GM21737 (cell line): ENCODE data around the gene GPR152.
"Not testable (repeated sequence)": the region's sequence is repeated elsewhere in the genome, so short reads cannot be mapped to it uniquely, and the experiment has no call there.

Experiments used
- ATAC-seq: cut with Tn5 transposase; IDR thresholded peaks from one replicate; pipeline ENCODE4 v1.9.1; 2021; ENCODE audit warnings: mild to moderate bottlenecking, moderate library complexity; ENCODE audit not compliant: unreplicated experiment

The GPR152 gene

DNA sequence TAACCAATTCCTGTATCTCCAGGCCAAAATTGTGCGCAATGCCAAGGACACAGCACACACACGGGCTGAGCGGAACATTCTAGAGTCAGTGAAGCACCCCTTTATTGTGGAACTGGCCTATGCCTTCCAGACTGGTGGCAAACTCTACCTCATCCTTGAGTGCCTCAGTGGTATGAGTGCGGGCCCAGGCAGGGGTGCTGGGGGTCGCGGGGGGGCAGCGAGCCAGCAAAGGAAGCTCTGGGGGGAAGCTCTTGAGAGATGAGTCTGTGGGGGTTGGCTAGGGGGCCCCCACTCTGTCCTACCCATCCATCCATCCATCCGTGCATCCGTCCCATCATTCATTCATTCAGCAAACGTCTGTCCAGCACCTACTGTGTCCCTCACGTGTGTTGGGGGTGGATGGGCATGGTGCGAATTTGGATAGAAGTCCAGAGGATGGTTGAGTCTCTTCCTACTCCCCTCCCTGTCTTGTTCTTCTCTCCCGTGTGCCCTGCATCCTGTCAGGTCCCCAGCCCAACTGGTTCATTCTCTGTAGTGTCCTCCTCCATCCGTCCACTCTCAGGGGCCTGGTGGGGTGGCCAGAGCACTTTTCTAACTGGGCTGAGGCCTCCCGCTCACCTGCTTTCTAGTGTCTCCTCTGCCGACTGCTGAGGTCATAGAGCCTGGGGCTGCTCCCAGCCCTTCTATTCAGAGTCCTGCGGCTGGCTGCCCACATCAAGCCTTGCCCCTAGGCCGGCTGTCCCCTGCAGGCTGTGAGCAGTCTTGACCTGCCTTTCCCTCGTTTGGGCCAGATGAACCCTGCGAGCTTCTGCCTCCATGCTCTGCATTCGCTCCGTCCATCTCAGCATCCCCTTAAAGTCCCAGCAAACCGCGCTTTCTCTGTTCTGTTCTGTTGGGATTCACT lies 20.9 kb downstream of the GPR152 start:
- no peak for ATAC-seq

GRCh38 chr11:67429722-67430121 lies 22.8 kb downstream of the GPR152 start:
- no peak for ATAC-seq

GRCh38 chr11:67429038-67429668 lies 23.4 kb downstream of the GPR152 start:
- ATAC-seq = no peak

GRCh38 chr11:67428052-67429001 lies 24.2 kb downstream of the GPR152 start, which contains the start of gene RPS6KB2:
Gene RPS6KB2, plus strand, starts transcription at chr11:67428494. Its CDS starts 52 bp downstream, at chr11:67428546.
- peak; percentile 76 for ATAC-seq

DNA sequence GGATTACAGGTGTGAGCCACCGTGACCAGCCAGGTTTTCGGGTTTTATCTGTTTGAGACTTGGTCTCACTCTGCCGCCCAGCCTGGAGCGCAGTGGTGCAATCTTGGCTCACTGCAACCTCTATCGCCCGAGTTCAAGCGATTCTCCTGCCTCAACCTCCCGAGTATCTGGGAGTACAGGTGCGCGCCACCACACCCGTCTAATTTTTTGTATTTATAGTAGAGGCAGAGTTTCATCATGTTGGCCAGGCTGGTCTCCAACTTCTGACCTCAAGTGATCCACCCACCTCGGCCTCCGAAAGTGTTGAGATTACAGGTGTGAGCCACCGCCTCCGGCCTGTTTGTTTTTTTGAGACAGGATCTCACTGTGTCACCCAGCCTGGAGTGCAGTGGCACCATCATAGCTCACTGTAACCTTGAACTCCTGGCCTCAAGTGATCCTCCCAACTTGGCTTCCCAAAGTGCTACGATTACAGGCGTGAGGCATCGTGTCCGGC lies 25.1 kb downstream of the GPR152 start:
- ATAC-seq = not testable (repeated sequence)

- no peak for ATAC-seq
Measured at GRCh38 chr11:67423891-67424613, 28.5 kb downstream of the GPR152 start.

DNA sequence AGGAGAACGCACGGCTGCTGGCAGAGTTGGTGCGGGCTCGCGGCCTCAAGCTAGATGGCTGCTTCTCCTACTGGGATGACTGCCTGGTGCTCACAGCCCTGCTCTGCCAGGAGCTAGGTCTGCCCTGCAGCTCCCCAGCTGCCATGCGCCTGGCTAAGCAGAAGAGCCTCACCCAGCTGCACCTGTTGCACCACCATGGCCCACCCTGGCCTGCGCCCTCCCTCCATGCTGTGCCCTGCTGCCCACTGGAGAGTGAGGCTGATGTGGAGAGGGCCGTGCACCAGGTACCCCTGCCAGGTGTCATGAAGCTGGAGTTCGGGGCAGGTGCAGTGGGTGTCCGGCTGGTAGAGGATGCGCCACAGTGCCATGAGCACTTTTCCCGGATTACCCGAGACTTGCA lies 29.1 kb downstream of the GPR152 start:
- ATAC-seq = no peak

DNA sequence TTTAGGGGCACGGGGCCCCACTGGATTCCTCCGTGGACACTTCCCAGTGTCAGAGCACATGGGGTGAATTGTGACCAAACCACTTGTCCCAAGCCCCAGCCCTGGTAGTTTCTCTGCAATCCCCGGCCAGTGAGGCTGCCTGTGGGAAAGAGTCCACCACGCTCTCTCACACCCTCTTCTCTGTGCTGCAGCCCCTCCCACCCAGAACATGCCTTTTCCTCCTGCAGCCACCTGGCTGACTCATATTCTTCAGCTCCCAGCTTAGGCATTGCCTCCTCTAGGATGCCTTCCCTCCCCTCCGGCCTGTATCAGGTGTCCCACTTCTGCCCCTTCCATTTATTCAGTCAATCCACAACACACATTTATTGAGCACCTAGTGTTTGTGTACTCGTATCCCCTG lies 29.6 kb downstream of the GPR152 start:
- no peak for ATAC-seq

DNA sequence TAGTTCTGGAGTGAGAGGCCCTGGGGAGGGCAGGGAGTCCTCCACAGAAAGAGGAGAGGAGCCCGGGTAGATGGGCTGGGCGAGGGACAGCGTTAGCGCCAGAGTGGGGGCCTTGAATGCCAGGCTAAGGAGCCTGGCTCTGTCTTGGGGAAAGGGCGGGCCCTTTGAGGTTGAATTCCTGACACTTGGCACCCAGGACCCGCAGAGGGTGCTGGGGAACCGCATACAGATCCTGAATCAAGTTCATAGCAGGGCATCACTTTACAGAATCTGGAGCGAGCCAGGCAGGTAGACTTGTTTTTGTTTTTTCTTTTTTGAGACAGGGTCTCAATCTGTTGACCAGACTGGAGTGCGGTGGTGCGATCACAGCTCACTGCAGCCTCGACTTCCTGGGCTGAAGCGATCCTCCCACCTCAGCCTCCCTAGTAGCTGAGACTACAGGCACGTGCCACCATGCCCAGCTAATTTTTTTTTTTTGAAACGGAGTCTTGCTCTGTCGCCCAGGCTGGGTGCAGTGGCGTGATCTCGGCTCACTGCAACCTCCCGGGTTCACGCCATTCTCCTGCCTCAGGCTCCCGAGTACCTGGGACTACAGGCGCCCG lies 31.0 kb downstream of the GPR152 start:
- no peak for ATAC-seq

DNA sequence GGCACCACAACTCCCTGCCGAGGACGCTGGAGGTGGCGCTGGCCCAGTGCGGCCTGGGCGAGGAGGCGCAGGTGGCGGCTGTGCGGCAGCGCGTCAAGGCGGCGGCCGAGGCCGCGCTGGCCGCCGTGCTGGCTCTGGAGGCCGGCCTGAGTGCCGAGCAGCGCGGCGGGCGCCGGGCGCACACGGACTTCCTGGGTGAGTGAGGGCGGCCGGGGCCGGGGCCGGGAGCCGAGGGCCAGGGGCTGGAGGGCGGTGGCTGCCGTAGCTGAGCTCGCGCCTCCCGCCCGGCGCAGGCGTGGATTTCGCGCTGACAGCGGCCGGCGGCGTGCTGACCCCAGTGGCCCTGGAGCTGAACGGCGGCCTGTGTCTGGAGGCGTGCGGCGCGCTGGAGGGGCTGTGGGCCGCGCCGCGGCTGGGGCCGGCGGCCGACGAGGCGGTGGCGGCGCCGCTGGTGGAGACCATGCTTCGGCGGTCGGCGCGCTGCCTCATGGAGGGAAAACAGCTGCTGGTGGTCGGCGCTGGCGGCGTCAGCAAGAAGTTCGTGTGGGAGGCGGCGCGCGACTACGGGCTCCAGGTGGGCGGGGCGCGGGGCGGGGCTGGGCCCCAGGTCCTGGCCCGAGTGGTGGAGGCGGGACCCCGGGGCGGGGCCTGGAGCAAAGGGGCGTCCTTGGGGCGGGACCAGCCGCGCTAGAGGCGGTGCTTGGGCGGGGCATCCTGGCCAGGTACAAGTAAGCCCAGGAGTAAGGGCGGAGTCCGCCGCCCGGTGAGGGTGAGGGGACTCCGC lies 31.7 kb downstream of the GPR152 start:
- ATAC-seq = peak; percentile 80

DNA sequence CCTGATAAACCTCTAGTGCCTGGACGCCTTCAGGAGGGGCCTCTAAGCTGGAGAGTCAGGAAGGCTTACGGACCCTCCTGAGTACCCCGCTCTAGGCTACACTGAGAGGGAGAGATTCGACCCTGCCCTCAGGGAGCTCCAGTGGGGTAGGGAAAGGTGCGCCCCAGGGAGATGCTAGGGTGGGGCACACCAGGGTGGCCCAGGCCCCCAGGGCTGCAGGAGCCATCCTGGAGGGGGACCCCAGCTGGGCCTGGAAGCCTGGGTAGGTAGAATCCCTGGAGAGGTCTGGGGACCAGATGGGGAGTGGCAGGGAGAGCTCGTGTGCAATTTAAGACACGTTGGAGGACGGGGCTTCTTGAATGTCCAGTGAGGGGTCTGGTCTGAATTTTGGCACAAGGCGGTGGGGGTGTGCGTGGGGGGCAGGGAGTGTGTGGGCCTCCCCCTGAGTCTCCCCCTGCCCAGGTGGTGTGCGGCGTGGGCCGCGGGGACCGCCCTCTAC lies 32.3 kb downstream of the GPR152 start:
- ATAC-seq = no peak

DNA sequence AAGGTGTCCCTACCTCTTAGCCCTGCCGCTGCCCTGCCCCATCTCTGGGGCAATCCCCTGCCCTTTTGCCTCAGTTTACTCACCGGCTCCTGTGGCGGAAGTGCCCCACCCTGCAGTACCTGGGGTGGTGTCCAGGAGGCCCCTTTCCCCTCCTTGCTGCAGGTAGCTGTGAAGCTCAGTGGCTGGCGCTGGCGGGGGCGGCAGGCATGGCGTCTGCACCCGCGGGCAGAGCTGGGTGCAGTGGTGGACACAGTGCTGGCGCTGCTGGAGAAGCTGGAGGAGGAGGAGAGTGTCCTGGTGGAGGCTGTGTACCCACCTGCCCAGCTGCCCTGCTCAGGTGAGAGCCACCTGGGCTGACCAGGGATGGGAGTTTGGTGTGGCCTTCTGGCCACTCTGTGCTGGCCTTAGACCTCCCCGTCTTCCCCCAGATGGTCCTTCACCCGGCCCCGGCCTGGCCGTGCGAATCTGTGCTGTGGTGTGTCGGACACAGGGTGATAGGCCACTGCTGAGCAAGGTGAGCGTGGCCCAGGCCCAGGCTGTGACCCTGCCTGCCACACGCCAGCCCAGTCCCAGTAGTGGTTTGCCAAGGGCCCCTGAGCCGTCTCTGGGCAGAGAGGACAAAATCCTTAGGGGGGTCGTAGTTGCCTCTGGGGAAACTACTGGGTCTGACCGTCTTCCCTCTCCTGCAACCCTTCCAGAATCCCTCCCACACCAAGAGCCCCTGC lies 33.0 kb downstream of the GPR152 start:
- ATAC-seq = no peak

- no peak for ATAC-seq
Measured at GRCh38 chr11:67418476-67419281, 33.9 kb downstream of the GPR152 start.

GRCh38 chr11:67417425-67417824 lies 35.1 kb downstream of the GPR152 start:
- no peak for ATAC-seq

DNA sequence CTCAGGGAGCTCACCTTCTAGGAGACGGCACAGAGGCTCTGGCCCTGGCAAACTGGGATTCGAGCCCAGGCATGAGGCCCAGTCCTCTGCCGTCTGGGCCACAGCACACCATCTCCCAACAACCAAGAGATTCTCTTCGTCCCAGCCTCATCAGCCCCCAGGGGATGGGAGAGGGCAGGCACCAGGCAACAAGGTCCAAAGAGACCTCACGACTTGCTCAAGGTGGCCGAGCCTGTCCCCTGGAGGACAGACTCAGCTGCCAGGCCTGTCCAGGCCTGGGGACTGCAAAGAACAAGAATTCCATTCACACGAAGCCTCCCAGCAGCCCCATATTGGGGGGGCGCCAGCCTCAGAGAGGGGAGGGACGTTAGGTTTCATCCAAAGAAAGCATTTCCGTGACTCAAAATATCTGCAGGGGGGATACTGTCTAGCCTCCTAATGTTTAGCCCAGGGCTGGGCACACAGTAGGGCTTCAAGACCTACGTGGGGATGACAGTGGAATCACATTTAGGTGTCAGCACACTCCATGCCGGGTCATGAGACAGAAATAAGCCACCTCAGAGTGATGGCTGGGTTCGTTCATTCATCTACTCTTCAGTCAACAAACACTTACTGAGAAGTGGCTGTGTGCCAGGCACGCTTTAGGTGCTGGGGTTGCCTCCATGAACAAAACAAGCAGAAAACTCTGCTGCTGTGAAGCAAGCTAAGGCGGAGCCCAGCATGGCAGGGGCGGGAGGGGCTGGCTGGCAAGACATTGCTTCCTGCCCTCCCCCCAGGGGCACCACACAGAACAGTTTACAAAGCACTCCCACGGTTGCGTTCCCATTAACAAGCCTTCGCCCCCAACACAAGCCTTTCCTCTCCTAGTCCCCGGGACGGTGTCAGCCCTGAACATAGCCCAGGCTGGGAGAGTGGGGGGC lies 35.9 kb downstream of the GPR152 start:
- ATAC-seq = no peak
